SK-N-SH treated with all-trans-retinoic acid at 6 μM for 48 hours (cell line): ENCODE data around the gene CCKAR.

Source experiments
- ATAC-seq: fragments of 200-7000 bp; cut with Tn5 transposase; 3 replicates; pipeline ENCODE4 v1.9.1; 2020; ENCODE audit warnings: mild to moderate bottlenecking, moderate library complexity
- BACH2 ChIP-seq: fragments of 250-450 bp; sonication (Bioruptor Pico); IDR thresholded peaks from 2 replicates; pipeline ENCODE4 v1.9.0; 2021; ENCODE audit warnings: mild to moderate bottlenecking, borderline replicate concordance
- CSDC2 ChIP-seq: fragments of 250-450 bp; sonication (Bioruptor Pico); IDR thresholded peaks from 2 replicates; pipeline ENCODE4 v1.5.0; 2020; ENCODE audit warnings: mild to moderate bottlenecking, moderate library complexity
- ESRRG ChIP-seq: fragments of 250-450 bp; sonication (Bioruptor Pico); IDR thresholded peaks from 2 replicates; pipeline ENCODE4 v1.6.1; 2021; ENCODE audit warnings: mild to moderate bottlenecking
- GLIS3 ChIP-seq: fragments of 250-450 bp; sonication (Bioruptor Pico); IDR thresholded peaks from 2 replicates; pipeline ENCODE4 v1.5.0; 2020; ENCODE audit warnings: mild to moderate bottlenecking, moderate library complexity
- ISL1 ChIP-seq: fragments of 250-450 bp; sonication (Bioruptor Pico); IDR thresholded peaks from 2 replicates; pipeline ENCODE4 v2.1.2; 2022; ENCODE audit warnings: mild to moderate bottlenecking, moderate library complexity
- OSR1 ChIP-seq: fragments of 250-450 bp; sonication (Bioruptor Pico); IDR thresholded peaks from 2 replicates; pipeline ENCODE4 v1.8.0; 2022; ENCODE audit warnings: moderate library complexity, mild to moderate bottlenecking, inconsistent platforms
- PPARA ChIP-seq: fragments of 250-450 bp; sonication (Bioruptor Pico); IDR thresholded peaks from 2 replicates; pipeline ENCODE4 v1.5.0; 2020; ENCODE audit warnings: mild to moderate bottlenecking, borderline replicate concordance
- RARB ChIP-seq: fragments of 250-450 bp; sonication (Bioruptor Pico); IDR thresholded peaks from 2 replicates; pipeline ENCODE4 v1.8.0; 2021; ENCODE audit warnings: mild to moderate bottlenecking, moderate library complexity
- SNAI2 ChIP-seq: fragments of 250-450 bp; sonication (Bioruptor Pico); IDR thresholded peaks from 2 replicates; pipeline ENCODE4 v1.5.0; 2020; ENCODE audit warnings: mild to moderate bottlenecking, moderate library complexity
- TCF4 ChIP-seq: fragments of 250-450 bp; sonication (Bioruptor Pico); IDR thresholded peaks from 2 replicates; pipeline ENCODE4 v1.8.0; 2021; ENCODE audit warnings: mild to moderate bottlenecking, moderate library complexity, borderline replicate concordance
- TOX ChIP-seq: fragments of 250-450 bp; sonication (Bioruptor Pico); IDR thresholded peaks from 2 replicates; pipeline ENCODE4 v1.8.0; 2021; ENCODE audit warnings: mild to moderate bottlenecking, moderate library complexity, borderline replicate concordance
- ZC3H10 ChIP-seq: fragments of 250-450 bp; sonication (Bioruptor Pico); IDR thresholded peaks from 2 replicates; pipeline ENCODE4 v1.5.1; 2021; ENCODE audit warnings: mild to moderate bottlenecking, moderate library complexity
- ZFP3 ChIP-seq: fragments of 250-450 bp; sonication (Bioruptor Pico); IDR thresholded peaks from 2 replicates; pipeline ENCODE4 v1.5.0; 2020; ENCODE audit warnings: mild to moderate bottlenecking, moderate library complexity
- ZNF565 ChIP-seq: fragments of 450-650 bp; formaldehyde crosslinking; conservative IDR thresholded peaks from 2 replicates; pipeline ENCODE4 v1.5.0; 2020; ENCODE audit warnings: low read depth, mild to moderate bottlenecking, moderate library complexity
- ZNF70 ChIP-seq: fragments of 450-650 bp; formaldehyde crosslinking; IDR thresholded peaks from 2 replicates; pipeline ENCODE4 v1.5.0; 2020; ENCODE audit warnings: mild to moderate bottlenecking, moderate library complexity
- ZNF8 ChIP-seq: fragments of 450-650 bp; formaldehyde crosslinking; IDR thresholded peaks from 2 replicates; pipeline ENCODE4 v1.5.0; 2020; ENCODE audit warnings: mild to moderate bottlenecking, moderate library complexity
- TF ChIP-seq, protein P1 (sequence below): fragments of 250-450 bp; sonication (Bioruptor Pico); IDR thresholded peaks from 2 replicates; pipeline ENCODE4 v1.5.1; 2020; ENCODE audit warnings: low read depth, mild to moderate bottlenecking, moderate library complexity
- TF ChIP-seq, protein P2 (sequence below): fragments of 250-450 bp; sonication (Bioruptor Pico); IDR thresholded peaks from 2 replicates; pipeline ENCODE4 v1.8.0; 2020; ENCODE audit warnings: mild to moderate bottlenecking, moderate library complexity, borderline replicate concordance
- TF ChIP-seq, protein P3 (sequence below): fragments of 250-450 bp; sonication (Bioruptor Pico); IDR thresholded peaks from 2 replicates; pipeline ENCODE4 v1.5.0; 2020; ENCODE audit warnings: mild to moderate bottlenecking, moderate library complexity
- TF ChIP-seq, protein P4 (sequence below): fragments of 250-450 bp; sonication (Bioruptor Pico); IDR thresholded peaks from 2 replicates; pipeline ENCODE4 v1.8.0; 2021; ENCODE audit warnings: low read depth, mild to moderate bottlenecking, moderate library complexity, borderline replicate concordance

CCKAR gene

DNA sequence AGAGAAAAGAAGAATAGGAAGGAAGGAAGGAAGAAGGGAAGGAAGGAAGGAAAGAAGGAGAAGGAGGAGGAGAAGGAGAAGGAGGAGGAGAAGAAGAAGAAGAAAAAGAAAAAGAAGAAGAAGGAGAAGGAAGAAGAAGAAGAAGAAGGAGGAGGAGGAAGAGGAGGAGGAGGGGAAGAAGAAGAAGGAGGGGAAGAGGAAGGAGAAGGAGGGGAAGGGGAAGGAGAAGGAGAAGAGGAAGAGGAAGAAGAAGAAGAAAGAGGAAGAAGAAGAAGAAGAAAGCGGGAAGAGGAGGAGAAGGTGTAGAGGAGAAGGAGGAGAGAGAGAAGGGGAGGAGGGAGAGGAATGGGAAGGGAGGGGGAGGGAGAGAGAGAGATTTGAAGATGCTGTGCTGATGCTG is 22.6 kb downstream of the CCKAR start:
- ATAC-seq, result no peak

DNA sequence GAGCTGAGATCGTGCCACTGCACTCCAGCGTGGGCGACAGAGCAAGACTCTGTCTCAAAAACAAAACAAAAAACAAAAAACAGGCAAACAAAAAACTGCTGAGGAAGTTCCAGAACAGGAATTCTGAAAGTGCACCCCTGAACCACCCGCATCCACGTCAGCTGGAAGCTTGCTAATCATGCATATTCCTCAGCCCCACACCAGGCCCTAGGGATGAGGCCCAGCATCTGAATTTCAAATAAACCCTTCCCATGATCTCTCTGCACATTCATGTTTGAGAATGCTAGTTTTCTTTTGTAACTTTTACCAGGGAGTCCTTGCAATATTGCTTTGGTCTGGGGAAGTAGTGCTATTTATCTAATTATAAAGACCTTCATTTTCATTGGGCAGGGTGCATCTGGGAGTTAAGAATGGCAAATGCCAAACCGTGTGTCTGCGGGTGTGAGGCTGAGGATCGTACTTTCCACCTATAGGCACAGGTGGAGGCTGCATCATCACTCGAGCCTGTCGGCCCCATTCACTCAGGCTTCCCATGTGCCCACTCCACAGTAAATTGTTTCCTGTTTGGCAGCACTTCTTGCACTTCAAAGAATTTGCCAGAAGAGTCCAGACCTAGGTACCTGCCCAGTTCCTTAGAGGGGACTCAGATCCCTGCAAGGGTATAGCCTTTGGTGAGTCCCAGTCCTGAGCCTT is 23.6 kb downstream of the CCKAR start:
- no peak for ATAC-seq
- TF ChIP-seq BACH2 (CRISPR knock-in tag), result no peak
- no peak for TF ChIP-seq ZNF565
- no peak for TF ChIP-seq PPARA (CRISPR knock-in tag)
- no peak for TF ChIP-seq ZFP3 (CRISPR knock-in tag)
- no peak for TF ChIP-seq CSDC2 (CRISPR knock-in tag)
- TF ChIP-seq, protein P1, sequence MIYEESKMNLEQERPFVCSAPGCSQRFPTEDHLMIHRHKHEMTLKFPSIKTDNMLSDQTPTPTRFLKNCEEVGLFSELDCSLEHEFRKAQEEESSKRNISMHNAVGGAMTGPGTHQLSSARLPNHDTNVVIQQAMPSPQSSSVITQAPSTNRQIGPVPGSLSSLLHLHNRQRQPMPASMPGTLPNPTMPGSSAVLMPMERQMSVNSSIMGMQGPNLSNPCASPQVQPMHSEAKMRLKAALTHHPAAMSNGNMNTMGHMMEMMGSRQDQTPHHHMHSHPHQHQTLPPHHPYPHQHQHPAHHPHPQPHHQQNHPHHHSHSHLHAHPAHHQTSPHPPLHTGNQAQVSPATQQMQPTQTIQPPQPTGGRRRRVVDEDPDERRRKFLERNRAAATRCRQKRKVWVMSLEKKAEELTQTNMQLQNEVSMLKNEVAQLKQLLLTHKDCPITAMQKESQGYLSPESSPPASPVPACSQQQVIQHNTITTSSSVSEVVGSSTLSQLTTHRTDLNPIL, result no peak
- no peak for TF ChIP-seq RARB (CRISPR knock-in tag)
- TF ChIP-seq, all 23 proteins: peak for 0

More for the DNA sequence above, 22.6 kb downstream of the CCKAR start:
- no peak for TF ChIP-seq ESRRG (CRISPR knock-in tag)
- no peak for TF ChIP-seq ZNF70 (CRISPR knock-in tag)
- no peak for TF ChIP-seq RARB (CRISPR knock-in tag)
- TF ChIP-seq ISL1, result no peak
- TF ChIP-seq TCF4 (CRISPR knock-in tag), result no peak
- TF ChIP-seq SNAI2 (CRISPR knock-in tag), result no peak
- TF ChIP-seq, protein P2, sequence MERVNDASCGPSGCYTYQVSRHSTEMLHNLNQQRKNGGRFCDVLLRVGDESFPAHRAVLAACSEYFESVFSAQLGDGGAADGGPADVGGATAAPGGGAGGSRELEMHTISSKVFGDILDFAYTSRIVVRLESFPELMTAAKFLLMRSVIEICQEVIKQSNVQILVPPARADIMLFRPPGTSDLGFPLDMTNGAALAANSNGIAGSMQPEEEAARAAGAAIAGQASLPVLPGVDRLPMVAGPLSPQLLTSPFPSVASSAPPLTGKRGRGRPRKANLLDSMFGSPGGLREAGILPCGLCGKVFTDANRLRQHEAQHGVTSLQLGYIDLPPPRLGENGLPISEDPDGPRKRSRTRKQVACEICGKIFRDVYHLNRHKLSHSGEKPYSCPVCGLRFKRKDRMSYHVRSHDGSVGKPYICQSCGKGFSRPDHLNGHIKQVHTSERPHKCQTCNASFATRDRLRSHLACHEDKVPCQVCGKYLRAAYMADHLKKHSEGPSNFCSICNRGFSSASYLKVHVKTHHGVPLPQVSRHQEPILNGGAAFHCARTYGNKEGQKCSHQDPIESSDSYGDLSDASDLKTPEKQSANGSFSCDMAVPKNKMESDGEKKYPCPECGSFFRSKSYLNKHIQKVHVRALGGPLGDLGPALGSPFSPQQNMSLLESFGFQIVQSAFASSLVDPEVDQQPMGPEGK (CRISPR knock-in tag), result no peak
- TF ChIP-seq ZC3H10 (CRISPR knock-in tag), result no peak
- TF ChIP-seq, protein P3, sequence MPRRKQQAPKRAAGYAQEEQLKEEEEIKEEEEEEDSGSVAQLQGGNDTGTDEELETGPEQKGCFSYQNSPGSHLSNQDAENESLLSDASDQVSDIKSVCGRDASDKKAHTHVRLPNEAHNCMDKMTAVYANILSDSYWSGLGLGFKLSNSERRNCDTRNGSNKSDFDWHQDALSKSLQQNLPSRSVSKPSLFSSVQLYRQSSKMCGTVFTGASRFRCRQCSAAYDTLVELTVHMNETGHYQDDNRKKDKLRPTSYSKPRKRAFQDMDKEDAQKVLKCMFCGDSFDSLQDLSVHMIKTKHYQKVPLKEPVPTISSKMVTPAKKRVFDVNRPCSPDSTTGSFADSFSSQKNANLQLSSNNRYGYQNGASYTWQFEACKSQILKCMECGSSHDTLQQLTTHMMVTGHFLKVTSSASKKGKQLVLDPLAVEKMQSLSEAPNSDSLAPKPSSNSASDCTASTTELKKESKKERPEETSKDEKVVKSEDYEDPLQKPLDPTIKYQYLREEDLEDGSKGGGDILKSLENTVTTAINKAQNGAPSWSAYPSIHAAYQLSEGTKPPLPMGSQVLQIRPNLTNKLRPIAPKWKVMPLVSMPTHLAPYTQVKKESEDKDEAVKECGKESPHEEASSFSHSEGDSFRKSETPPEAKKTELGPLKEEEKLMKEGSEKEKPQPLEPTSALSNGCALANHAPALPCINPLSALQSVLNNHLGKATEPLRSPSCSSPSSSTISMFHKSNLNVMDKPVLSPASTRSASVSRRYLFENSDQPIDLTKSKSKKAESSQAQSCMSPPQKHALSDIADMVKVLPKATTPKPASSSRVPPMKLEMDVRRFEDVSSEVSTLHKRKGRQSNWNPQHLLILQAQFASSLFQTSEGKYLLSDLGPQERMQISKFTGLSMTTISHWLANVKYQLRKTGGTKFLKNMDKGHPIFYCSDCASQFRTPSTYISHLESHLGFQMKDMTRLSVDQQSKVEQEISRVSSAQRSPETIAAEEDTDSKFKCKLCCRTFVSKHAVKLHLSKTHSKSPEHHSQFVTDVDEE, result no peak
- TF ChIP-seq ZNF565, result no peak
- TF ChIP-seq, protein P1, result no peak
- TF ChIP-seq ZNF8, result no peak
- no peak for TF ChIP-seq GLIS3 (CRISPR knock-in tag)

DNA sequence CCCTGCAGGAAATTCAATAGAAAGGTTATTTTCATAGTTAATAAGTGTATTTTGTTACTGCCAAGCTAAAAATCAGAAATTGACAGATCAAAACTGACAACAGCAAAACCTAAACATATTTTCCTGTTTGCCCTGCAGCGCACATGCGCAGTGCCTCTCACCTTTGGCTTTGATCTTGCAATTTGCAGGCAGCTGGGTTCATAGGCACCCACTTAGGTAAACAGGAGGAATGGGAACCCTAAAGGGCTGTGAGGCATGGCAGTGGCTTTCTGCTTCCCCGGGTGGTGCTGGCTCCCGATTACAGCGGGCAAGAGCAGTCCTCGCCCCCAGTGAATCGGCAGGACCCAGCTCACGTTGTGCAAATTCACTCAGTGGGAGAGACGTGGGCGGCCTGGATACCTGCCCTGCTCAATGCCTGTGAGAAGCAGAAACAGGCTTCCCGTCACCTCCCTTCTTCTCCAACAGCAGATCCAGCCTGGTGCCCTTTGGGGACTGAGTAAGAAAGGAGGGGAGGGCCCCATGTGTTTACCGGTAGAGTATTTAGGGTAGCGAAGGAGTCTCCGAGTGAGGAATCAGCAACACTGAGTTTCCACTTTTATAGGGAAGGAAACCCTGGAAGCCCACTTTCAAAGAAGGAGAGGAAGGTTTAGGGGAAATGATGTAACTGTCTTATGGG is 25.7 kb downstream of the CCKAR start:
- no peak for ATAC-seq
- TF ChIP-seq SNAI2 (CRISPR knock-in tag), result no peak
- no peak for TF ChIP-seq CSDC2 (CRISPR knock-in tag)
- TF ChIP-seq PPARA (CRISPR knock-in tag), result no peak
- no peak for TF ChIP-seq ISL1
- TF ChIP-seq, protein P3, result no peak
- TF ChIP-seq, protein P4, sequence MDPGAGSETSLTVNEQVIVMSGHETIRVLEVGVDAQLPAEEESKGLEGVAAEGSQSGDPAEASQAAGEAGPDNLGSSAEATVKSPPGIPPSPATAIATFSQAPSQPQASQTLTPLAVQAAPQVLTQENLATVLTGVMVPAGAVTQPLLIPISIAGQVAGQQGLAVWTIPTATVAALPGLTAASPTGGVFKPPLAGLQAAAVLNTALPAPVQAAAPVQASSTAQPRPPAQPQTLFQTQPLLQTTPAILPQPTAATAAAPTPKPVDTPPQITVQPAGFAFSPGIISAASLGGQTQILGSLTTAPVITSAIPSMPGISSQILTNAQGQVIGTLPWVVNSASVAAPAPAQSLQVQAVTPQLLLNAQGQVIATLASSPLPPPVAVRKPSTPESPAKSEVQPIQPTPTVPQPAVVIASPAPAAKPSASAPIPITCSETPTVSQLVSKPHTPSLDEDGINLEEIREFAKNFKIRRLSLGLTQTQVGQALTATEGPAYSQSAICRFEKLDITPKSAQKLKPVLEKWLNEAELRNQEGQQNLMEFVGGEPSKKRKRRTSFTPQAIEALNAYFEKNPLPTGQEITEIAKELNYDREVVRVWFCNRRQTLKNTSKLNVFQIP, result no peak
- TF ChIP-seq, protein P1, result no peak
- no peak for TF ChIP-seq OSR1 (CRISPR knock-in tag)
- TF ChIP-seq TOX (CRISPR knock-in tag), result no peak
